Esophagus mucosa (tissue), 1 donor: ENCODE data around the gene CELA2A. TPM values are rescaled to one million over a fixed set of nuclear protein-coding genes. Genes with fewer than 3 reads are reported as not detected.
"Not testable (repeated sequence)": the region's sequence is repeated elsewhere in the genome, so short reads cannot be mapped to it uniquely, and the experiment has no call there.

Source experiments
- ATAC-seq: fragments of 200-7000 bp; cut with Tn5 transposase; one replicate; pipeline ENCODE4 v1.9.1; 2020
- total RNA-seq: library from RNA; stranded (reverse); gene quantifications from one replicate; pipeline ENCODE4 v1.2.4, GENCODE V29; 2023
- donor health status: DM: yes; HTN: yes; CAD: no.

Gene CELA2A
- total RNA-seq, 1 donor from 2014 or later: 0.36 TPM

DNA sequence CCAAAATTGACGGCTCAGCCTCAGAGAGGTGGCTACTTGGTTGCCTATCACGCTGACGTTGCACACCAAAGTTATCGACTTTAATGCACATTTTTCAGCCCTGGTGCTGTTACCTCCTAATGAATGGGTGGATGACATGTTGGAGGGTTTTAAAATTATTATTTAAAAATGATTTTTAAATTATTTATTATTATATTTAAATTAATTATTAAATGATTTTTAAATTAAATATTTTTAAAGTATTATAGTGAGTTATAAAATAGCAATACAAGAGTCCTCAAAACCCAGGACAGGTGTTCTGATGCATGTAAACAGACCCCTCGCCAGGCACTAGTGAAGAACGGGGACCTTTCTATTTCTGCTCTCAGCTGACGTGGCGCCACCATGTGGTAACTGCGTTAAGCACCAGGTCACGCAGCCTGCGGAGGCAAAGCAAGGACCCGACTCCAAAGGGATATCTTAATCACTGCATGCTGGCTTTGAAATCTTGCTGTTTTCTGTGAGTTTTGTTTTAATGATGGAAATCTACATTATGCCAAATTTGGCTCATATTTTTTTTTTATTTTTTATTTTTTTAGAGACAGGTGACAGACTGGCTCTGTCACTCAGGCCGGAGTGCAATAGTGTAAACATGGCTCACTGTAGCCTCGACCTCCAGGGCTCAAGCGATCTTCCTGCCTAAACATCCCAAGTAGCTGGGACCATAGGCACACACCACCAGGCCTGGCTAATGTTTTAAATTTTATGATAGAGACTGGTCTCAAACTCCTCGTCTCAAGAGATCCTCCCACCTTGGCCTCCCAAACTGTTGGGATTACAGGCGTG lies 44.9 kb downstream of the CELA2A start:
- peak; percentile 59 for ATAC-seq

DNA sequence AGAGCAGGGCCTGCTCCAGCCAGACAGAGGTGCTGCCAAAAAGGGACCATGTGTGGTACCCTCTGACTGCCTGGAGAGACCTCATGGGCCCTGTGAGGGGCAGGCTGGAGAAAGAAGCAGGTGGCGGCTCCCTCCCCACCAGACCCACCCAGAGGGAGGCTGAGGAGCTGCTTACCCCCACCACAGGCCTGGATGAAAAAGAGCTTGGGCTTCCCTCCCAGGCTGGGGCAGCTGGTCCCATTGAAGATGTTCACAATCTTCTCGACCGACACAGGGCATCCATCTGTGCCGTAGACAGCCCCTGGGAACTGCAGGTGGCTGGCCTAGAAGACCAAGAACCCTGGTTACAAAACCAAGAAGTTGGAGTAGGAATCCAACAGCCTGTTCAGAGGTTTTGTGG lies 47.9 kb downstream of the CELA2A start:
- ATAC-seq: no peak

- no peak for ATAC-seq
These were observed 50.3 kb downstream of the CELA2A start for GRCh38 chr1:15506831-15507230.

DNA sequence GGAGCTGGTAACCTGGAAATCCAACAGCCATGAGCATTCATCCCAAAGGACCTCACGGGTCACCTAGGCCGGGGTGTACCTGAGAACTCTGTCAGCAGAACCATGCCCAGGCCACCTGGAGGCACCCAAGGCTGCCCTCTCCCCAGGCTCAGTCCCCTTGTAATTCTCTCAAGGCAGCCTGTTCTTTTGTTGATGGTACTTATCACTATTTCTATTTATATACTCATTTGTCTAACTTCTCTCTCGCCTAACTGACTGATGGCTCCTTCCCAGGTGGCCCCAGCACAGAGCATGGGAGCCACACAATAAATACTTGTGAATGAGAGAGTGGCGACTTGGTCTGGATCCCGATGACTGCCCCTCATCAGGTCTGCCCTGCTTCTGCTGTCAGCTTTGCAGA lies 50.7 kb downstream of the CELA2A start:
- no peak for ATAC-seq

DNA sequence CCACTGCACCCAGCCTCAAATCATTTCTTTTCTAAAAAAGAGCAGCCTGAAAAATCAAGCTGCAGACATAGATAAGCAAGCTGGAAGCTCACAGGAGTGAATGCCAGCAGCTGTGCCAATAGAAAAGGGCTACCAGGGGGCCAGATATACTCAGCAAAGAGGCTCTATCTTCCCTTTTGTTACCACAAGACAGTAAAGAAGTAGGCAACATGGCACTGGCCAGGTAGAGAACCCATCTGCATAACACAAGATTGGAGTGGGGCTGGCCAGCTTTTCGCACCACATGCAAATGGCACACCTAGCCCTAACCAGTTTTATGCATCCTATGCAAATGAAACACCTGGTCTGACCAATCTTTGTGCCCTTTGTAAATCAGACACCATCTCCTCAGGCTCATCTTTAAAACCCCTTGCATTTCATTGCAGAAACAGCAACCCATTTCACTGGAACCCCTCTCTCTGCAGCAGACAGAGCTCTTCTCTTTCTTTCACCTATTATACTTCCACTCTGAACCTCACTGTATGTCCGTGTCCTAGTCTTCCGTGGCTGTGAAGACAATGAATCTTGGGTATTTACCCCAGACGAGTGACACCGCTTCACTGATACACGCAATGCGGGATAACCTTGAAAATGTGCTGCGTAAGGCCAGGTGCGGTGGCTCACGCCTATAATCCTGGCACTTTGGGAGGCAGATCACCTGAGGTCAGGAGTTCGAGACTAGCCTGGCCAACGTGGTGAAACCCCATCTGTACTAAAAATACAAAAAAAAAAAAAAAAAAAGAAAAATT lies 52.4 kb downstream of the CELA2A start:
- no peak for ATAC-seq

DNA sequence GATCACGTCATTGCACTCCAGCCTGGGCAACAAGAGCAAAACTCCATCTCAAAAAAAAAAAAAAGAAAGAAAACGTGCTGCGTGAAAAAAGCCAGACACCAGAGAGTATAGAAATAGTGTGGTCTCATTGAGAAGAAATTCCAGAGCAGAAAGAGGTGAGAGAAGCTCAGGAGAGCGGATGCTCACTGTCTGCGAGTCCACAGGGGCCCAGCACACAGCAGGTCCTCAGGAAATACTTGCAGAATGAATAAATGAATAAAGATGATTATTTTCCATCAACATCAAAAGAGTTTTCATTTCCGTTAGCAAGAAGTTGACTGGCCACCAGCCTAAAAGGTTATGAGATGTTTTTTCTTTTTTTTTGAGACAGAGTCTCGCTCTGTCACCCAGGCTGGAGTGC lies 53.1 kb downstream of the CELA2A start:
- ATAC-seq: no peak

- ATAC-seq: peak; percentile 69
These were observed 54.3 kb downstream of the CELA2A start for GRCh38 chr1:15510611-15511405.

- no peak for ATAC-seq
These were observed 56.7 kb downstream of the CELA2A start for GRCh38 chr1:15513192-15513591.

- no peak for ATAC-seq
These were observed 57.4 kb downstream of the CELA2A start for GRCh38 chr1:15513919-15514318.

- not testable (repeated sequence) for ATAC-seq
These were observed 58.0 kb downstream of the CELA2A start for GRCh38 chr1:15514557-15514956.

DNA sequence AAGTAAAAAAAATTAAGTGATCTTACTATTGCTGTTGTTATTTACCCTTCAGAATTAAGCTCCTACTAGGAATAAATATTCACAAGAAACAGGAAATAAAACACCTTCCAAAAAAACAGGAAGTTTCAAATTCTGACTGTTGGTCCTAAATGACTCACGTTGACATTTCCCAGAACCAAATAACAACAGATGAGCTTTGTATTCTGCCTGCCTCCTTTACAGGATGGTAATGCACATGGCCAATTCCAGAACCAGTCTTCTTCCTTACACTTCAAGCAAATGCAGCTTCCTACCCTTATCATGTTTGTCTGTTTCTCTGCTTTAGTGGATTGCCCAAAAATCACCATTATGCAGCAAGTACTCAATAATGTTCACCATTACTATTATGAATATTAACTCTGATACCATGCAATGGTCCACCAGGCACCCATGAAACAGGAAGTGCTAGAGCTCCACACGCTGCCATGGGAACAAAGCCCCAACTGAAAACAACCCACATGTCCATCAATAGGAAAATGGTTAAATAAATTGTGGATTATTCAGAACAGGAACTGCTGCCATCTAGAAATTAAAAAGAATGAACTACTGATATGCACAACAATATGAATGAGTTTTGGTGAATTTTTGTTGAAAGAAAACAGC lies 58.6 kb downstream of the CELA2A start:
- ATAC-seq: no peak

- ATAC-seq: no peak
These were observed 63.1 kb downstream of the CELA2A start for GRCh38 chr1:15519625-15520024.

DNA sequence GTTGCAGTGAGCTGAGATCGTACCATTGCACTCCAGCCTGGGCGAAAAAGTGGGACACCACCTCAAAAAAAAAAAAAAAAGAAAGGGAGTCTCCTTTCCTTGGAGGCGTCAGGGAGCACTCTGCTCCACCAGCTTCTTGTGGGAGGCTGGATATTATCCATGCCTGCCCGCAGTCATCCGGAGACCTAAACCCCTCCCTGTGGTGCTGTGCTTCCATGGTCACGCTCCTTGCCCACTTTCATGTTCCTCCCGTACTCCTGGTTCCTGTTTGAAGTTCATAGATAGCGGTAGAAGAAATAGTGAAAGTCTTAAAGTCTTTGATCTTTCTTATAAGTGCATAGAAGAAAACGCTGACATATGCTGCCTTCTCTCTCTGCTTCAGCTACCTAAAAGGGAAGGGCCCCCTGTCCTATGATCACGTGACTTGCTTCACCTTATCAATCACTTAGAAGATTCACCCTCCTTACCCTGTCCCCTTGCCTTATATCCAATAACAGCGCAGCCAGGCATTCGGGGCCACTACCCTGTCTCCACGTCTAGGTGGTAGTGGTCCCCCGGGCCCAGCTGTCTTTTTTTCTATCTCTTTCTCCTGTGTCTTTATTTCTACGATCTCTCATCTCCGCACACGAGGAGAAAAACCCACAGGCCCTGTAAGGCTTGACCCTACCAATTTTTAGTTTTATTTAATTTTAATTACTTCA lies 64.8 kb downstream of the CELA2A start:
- ATAC-seq: not testable (repeated sequence)

Other genes starting within 250 kb of the CELA2A start
- 0.32 TPM for gene FHAD1, start 209.5 kb upstream of the CELA2A start, total RNA-seq
- gene EFHD2, start 46.8 kb upstream of the CELA2A start, total RNA-seq: 38.3 TPM
- not detected for gene CTRC, start 18.3 kb upstream of the CELA2A start, total RNA-seq
- gene CELA2B, start 19.4 kb downstream of the CELA2A start, total RNA-seq: not detected
- gene CASP9, start 67.5 kb downstream of the CELA2A start, total RNA-seq: 10.1 TPM
- 19.8 TPM for gene DNAJC16, start 70.1 kb downstream of the CELA2A start, total RNA-seq
- gene AGMAT, start 128.3 kb downstream of the CELA2A start, total RNA-seq: 1.4 TPM
- 49.9 TPM for gene DDI2, start 160.7 kb downstream of the CELA2A start, total RNA-seq
- 54.7 TPM for gene PLEKHM2, start 227.6 kb downstream of the CELA2A start, total RNA-seq